IPS DF 19.7 (cell line): Measurements from ENCODE around the gene ZNF516.
"Not testable (repeated sequence)": the region's sequence is repeated elsewhere in the genome, so short reads cannot be mapped to it uniquely, and the experiment has no call there.

Source experiments
- DNase-seq: peaks from one replicate; pipeline ENCODE4 v3.0.0-alpha.2; 2013; ENCODE audit warnings: low read depth, low spot score

Gene ZNF516, protein sequence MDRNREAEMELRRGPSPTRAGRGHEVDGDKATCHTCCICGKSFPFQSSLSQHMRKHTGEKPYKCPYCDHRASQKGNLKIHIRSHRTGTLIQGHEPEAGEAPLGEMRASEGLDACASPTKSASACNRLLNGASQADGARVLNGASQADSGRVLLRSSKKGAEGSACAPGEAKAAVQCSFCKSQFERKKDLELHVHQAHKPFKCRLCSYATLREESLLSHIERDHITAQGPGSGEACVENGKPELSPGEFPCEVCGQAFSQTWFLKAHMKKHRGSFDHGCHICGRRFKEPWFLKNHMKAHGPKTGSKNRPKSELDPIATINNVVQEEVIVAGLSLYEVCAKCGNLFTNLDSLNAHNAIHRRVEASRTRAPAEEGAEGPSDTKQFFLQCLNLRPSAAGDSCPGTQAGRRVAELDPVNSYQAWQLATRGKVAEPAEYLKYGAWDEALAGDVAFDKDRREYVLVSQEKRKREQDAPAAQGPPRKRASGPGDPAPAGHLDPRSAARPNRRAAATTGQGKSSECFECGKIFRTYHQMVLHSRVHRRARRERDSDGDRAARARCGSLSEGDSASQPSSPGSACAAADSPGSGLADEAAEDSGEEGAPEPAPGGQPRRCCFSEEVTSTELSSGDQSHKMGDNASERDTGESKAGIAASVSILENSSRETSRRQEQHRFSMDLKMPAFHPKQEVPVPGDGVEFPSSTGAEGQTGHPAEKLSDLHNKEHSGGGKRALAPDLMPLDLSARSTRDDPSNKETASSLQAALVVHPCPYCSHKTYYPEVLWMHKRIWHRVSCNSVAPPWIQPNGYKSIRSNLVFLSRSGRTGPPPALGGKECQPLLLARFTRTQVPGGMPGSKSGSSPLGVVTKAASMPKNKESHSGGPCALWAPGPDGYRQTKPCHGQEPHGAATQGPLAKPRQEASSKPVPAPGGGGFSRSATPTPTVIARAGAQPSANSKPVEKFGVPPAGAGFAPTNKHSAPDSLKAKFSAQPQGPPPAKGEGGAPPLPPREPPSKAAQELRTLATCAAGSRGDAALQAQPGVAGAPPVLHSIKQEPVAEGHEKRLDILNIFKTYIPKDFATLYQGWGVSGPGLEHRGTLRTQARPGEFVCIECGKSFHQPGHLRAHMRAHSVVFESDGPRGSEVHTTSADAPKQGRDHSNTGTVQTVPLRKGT

DNA sequence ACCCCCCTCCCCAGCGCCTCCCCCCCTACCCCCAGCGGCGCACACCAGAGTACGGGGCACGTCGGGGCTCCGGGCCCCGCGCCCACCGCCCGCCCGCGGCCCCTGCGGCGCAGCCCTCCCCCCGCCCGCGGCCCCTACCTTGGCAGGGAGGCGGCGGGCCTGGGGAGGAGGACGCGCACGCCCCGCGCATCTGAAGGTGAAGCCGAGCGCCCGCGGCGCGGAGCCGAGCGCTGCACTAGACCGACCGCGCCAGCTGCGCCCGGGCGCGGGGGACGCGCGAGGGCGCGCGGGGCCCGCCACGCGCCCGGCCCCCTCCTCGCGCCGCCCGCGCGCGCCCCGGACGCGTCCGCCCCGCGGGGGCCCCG, at the start of gene ZNF516:
Gene ZNF516, minus strand, starts transcription at position 237 of the 365 bp plus-strand sequence. CDS start 52,188 bp downstream, outside the sequence.
- no peak for DNase-seq

DNA sequence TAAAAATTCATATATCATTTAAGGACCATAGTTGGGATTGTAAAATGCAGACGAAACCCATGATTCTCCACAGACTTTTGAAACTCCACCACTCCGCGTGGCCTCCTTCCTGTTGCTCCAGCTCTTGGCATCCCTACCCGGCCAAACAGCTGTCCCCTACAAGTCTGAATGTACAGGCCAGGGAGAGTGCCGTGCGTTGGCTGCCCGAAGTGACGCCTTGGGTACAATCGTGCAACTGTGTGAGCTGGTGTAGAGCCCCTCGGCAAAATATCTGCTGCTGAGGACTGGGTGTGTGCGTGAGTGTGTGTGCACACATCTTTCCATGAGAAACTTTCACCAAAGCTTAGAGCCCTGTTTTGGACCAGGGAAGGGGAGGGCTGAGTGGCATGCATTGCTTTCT, 43.8 kb upstream of the ZNF516 start:
- no peak for DNase-seq

DNA sequence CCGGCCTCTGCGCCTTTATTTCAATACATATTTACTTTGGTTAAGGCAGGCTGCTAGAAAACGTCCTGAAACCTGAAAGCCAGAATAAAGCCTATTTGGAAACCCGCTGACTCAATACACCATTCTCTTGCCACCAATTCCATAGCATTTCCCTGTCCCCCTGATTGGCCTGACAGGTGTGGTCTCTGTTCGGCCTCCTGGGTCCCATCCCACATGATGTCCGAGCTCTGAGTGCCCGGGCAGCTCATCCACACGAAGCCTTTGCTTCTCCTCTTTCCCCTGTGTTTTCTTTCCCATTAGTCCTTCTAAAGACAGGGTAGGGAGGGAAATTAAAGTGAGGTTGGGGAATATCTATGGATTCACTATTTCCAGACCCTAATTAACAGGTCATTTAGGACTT, 42.6 kb upstream of the ZNF516 start:
- DNase-seq, result no peak

DNA sequence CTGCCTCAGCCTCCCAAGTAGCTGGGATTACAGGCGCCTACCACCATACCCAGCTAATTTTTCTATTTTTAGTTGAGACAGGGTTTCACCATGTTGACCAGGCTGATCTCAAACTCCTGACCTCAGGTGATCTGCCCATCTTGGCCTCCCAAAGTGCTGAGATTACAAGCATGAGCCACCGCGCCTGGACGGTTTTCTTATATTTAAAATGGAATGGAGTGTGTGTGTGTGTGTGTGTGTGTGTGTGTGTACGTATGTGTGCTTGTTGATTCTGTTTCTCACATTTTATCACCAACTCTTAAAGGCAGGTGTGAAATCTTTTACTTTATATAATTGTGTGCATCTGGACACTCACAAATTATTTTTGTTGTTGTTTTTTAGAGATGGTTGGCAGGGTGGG, 41.6 kb upstream of the ZNF516 start:
- DNase-seq, result not testable (repeated sequence)

DNA sequence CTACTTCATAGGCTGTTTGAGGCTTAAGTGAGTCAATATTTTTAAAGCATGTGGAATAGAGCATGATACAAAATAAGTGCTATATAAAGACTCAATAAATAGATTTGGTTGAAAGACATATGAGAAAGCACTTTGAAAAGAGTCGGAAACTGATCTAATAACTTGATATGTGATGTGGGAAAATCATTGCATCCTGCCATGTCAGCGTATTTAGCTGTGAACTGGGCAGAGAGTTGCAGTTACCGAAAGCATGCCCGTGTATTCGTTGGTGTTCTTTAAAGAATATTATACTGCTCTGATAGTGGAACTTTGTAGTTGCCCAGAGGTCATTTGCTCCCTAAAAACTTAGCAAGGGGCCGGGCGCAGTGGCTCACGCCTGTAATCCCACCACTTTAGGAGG, 37.8 kb upstream of the ZNF516 start:
- no peak for DNase-seq

DNA sequence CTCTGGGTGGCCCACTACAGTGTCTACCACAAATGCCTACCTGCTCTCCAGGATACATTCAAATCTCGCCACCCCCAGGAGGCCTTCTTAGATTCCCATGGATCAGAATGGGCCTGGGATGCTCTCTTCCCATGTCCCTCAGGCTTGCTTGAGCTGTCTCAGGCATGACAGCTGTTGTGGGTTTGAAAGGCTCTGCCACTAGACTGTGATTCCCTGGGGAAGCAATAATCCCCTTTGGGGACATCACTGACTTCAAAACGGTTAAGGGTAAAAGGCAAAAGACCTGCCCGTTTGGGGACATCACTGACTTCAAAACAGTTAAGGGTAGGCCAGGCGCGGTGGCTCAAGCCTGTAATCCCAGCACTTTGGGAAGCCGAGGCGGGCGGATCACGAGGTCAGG, 35.8 kb upstream of the ZNF516 start:
- DNase-seq, result no peak

DNA sequence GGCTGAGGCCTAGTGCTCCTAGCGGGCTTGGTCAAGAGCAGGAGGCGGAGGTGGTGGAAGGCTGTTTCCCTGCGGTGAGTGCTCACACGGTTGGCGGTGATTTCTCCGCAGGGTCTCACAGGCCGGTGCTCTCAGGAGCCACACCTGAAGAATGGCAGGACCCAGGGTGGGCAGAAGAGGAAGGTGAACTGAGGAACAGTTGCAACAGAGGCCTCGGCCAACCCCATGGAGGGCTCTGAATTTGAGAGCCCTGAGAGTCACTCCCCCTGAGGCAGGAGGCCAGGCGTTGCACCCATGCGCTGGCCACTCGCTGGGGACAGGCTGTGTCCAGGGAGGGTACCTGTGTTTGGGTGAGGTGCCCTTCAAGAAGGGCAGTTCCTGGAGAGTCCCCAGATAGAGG, 35.3 kb upstream of the ZNF516 start:
- no peak for DNase-seq

DNA sequence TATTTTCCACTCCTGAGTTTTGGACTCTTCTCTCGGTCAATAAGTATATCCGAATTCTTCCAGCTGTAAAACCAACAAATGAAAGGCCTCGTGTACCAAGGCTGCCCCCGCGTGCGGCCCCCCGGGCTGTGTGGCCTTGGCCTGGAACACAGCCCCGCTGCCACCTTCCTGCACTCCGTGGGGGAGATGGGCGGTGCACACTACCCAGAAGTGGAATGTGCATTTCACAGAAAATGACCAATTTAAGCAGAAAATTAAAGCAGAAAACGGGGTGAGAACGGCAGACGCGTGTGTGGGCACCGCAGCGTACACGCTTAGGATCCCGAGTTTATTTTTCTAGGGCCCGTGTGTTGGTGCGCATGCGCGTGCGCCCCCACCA, 34.4 kb upstream of the ZNF516 start:
- DNase-seq, result no peak

DNA sequence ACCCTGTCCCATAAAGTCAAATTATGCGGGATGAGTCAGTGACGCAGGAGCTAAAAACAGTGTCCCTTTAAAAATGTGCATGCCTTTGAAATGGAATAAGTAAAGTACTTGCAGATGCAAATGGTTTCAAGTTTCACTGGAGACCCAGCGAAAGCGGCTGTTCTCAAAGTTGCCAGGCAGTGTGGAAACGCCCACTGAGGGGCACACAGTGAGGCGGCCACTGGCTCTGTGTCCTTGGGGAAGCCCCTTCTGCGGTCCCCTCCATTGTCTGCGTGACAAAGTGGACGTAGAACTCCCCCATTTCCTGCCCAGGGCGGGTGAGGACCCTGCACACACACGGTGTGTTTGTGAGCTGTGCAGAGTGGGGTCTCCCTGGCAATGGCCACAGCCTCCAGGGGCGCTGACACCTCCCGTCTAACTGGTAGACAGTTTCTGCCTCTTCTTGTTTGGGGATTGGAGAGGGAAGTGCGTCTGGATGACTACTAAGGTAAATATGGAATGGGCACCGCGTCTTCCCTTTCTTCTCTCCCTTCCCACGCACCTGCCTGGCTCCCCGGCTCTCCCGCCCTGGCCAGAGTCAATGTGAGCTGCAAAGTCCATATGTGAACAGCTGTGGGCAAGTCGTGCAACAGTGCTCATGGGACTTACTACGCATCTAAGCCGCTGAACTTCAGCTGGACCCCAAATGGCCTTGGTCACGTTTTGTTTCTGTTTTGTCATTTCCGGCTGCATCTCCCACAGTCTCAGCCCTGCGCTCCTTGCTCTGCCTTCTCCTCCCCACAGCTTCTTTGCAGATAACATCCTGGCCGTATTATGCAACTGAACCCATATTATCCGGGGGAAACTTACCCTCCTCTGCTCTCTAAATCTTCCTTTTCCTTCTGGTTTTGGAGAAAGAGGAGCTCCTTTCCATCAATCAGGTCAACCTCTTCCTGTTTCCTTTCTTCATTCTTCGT, 33.7 kb upstream of the ZNF516 start:
- no peak for DNase-seq

DNA sequence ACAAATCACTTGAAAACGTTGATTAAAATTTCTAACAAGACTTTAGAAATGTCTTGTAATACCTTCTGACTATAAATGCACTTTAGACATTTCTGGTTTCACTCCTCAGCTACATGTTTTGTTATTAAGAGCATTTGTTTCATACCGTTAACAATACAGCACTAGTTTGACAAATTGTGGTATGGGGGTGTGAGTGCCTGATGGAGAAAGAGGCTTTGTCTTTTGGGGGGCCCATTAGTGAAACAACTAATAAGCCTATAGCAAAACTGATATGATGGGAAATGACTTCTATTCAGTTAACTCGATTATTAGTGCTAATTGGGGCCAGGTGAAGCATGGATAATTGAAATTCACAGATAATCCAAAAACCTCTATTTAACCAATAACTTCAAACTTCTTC, 30.9 kb upstream of the ZNF516 start:
- DNase-seq, result no peak

DNA sequence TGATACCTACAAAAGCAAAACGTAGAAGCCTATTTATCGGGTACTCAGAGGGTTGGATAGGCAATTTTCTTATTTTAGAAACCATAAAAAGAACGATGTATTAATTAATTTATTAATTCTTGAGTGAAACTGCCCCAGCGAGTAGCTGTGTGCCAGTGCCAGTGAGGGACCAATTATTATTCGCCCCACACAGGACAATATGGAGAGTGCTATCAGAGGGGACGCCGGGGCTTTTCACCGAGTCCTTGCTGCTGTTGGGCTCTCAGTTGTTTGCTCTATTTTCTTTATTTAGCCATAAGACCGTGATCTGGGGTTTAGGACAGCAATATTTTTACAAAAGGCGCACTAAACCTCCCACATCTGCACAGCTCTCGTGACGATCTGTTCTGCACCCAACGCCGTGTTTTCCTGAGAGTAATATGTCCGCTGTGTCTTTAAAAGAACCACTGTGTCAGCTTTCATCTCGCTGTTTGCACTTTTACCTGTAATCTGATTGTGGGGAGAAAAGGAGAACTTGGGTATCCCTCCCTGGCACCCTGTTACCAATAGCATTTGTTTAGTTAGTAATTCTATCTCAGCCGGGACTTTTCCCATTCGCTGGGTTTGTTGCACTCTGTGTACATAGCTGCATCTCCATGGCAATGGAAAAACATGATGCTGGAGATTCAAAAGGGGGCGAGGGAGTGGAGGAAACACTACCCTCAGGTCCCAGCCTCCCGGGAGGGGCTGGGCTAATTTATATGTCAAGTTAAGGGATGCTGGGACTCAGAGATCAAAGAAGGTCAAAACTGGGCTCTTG, 30.1 kb upstream of the ZNF516 start:
- DNase-seq, result no peak

DNA sequence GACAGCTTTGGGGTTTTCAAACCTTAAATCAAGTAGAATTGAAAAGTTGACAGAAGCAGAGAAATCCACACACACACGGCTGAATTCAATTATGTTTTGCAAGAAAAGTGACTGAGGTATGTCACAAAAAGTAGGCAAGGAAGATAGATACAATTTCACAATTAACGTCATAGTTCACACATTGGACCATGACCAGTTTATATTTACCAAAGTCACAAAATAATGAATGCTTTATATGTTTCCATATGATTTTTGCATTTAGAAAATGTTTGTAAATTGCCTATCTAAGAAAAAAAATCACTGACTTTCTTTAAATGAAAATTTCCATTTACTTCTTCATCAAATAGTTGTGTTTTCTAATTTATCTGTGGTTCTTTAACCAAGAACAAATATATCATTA, 29.4 kb upstream of the ZNF516 start:
- DNase-seq, result no peak

DNA sequence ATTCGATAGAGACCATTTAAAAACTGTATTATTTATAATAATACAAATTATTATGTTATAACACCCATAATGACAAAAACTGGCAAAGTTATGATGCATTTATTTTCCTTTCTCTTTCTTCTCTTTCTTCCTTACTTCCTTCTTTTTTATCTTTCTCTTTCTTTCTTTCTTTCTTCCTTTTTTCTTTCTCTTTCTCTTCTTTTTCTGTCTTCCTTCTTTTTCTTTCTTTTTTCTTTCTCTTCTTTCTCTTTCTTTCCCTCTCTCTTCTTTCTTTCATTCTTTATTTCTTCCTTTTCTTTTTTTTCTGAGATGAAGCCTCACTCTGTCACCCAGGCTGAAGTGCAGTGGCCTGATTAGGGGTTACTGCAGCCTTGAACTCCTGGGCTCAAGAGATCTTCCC, 27.5 kb upstream of the ZNF516 start:
- DNase-seq, result no peak

DNA sequence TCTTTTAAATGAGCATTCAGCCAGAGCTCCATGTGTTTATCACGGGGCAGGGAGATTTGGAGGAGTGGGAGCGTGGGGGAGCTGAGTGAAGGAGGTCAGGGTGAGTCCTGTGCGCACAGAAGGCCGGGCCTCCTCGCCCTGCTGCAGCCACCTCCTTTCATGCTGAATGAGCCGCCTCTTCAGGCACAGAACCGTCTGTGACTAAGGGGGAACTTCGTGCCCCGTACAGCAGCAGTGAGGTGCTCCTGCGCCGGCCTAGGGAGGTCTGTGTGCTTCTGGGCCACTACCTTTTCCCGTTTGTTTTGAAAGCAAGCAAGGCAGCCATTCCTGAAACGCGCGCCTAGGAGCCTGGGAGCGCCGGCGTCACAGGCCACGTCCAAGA, 27.1 kb upstream of the ZNF516 start:
- no peak for DNase-seq

DNA sequence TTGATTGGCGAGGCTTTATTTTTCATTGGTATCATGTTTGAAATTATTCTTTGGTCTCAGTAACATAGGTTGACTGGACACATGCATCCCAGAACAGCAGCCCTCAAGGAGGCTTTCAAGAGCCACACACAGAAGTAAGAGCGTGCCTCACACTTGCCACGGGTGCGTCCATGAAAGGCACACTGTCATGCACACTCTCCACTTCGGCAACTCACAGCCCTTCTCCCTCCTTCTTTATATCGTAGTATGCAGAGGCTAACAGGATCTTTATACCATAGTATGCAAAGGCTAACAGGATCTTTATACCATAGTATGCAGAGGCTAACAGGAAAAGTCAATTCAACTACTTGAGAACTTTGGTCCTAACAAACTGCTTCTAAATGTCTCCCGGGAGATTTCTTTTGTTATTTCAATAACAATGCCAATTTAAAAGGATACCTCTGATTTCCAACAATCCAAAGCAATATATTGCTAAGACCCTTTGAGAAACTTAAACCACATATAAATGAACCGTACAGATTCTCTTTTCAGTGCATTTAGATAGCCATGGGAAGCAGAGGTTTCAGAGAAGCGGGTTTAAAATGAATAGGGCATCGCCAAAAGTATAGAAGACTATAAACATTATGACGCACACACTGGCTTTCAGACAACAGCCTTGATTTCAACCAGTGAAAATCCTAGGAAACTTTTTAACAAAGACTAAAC, 26.5 kb upstream of the ZNF516 start:
- DNase-seq, result no peak

DNA sequence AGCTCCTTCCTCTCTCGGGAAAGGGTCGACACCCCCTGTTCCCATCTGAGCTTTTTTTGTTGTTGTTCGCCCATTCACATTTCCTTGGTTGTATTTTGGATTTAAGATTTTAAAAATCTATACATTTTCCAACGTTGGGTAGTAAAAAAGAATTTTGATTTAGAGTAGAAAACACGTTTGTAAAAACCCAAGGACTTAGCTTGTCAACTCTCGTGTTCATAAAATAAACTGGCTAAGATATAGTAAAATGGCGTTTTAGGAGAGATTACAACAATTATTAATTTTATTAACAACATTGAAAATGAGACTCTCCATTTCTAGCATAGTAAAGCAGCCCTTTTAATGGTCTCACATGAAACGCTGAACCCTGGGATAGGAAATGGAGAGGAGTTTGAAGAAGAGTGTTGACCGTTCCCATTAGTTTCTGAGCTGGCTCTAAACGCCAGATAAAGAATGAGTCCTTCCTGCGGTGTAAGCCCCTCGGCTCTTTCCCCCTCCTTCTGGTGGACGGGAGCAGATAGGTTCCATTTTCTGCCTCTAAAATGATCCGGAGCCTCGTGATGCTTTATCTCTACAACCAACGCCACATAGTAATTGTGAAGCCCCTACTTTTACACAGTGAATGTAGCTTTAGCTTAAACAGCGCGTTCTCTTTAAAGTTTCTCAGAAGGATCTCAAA, 24.0 kb upstream of the ZNF516 start:
- DNase-seq, result no peak

DNA sequence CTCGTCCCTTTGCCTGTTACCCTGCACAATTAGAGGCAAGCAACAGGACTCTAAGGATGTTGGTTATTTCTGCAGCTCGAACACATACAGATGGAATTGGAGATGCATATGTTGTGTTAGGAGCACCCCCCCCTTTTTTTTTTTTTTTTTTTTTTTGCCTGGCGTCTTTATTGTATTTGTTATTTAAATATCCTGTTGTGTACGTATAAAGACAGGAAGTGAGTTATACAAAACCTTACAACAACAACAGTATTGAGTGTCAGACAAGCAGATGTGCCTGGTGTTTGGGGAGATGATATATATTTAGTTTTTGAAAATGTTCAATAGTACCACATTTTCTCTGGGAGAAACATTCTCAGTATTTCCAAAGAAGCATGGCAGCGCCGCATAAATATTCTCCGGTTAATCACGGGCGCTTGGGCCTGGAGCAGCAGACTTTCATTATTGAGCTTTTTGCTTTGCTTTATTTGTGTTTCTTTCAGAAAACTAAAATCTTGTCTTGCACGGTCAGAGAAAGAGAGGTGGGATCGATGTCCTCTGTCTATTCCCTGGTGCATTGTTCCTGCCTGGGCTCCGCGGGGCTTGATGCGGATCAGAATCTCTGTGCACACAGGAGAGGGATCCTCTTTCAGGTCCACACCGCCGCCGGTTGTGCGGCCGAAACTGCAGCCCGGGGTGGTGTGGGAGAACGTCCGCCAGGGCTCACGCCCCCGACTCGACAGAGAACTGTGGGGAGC, 23.2 kb upstream of the ZNF516 start:
- DNase-seq, result no peak

DNA sequence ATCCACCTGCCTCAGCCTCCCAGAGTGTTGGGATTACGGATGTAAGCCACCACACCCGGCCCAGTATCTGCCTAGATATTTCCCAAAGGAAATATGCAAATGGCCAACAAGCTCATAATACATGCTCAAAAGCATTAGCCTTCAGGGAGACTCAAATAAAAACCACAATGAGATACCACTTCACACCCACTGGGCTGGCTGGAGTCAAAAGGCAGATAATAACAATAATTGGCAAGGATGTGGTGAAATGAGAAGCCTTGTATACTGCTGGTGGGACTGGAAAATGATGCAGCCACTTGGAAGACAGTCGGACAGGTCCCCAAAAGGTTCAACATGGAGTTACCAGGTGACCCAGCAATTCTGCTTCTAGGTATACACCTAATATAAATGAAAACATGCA, 20.5 kb upstream of the ZNF516 start:
- DNase-seq, result no peak

DNA sequence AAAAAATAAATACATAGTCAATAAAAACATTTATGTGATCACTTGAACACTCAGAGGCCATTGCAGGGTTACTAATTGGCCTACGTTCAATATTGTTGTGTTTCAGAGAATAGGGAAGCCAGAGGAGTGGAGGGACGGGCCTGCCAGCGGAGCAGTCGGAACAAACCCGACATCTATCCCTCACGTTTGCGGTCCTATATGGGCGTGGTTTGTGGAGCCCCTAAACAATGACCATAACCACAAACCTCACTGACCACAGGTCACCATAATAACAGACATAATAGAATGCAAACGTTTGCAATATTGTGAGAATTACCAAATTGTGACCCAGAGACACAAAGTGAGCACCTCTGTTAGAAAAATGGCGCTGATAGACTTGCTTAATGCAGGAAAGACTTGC, 19.5 kb upstream of the ZNF516 start:
- DNase-seq, result no peak
